ENCODE measurements around the gene PNPLA7. TPM values are rescaled to one million over a fixed set of nuclear protein-coding genes. Genes with fewer than 3 reads are reported as not detected.

Gene PNPLA7
- total and polyA plus RNA-seq, 2 of the 8 experiments (the other 6 are each of a cell fraction or from before 2014, with no cell fraction given) = 0.35 to 0.47 TPM

DNA sequence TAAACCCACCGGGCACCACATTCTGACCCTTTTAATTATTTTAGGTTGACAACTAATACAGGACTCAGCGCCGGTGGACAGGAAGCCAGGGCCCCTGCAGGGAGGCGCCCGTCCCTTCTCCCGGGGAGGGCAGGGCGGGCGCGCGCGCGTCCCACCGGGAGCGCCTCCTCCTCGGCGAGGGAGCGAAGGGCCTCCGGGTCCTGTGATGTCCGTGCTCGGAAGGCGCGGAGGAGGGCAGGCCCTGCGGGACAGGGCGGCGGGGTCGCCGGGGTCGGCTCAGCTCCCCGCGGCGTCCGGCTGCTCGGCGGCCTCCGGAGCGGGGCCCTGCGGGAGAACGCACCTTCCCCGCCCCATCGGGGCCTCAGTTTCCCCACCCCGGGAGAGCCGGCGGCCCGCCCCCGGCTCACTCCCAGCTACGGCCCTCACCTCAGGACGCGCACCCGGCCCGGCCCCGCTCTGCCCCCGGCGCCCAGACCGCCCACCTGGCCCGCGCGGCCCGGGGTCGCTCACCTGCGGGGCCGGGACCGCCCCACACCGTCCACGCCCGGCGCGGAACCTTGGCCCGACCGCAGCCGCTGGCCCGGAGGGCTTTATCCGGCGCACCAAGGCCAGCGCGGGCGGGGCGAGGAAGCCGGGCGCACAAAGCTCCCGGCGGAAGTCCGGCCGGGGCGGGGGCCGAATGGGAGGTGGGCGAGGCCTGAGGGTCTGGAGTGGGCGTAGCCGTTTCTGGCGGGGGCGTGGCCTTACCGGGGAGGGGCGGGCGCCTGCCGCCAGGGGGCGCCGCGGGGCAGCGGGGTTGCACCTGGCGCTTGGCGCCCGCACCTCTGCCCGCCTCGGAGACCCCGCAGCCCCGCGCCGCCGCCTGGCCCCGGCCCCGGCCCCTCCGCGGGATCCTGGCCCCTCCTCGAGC is 127.3 kb downstream of the PNPLA7 start, which contains the start of the genes EXD3 and NOXA1 (continued):
- TF ChIP-seq RBBP5 (IDR thresholded peaks at IDR 0.05; ENCODE audit: borderline replicate concordance, low read depth, low read length) (peak; percentile 34; the same call in 1 of the 2 replicates), SP1 (IDR thresholded peaks at IDR 0.05; ENCODE audit: low read depth, low read length) (0 out of 2 replicates have a peak, but pooled peaks have one; percentile 52), RAD21 (IDR thresholded peaks at IDR 0.05 in 1 of 2, conservative IDR thresholded peaks at IDR 0.05 in 1 of 2; ENCODE audit: low read depth in 2 of 2, low read length in 2 of 2) (peak; percentile 27 to 61; a peak in 3 of 4 replicates), YY1 (IDR thresholded peaks at IDR 0.05; ENCODE audit: low read depth, low read length) (0 out of 2 replicates have a peak, but pooled peaks have one; percentile 27), JUND (IDR thresholded peaks at IDR 0.05; ENCODE audit: low read length) (no peak), TAF7 (optimal IDR thresholded peaks at IDR 0.05; ENCODE audit: borderline replicate concordance, low read depth, low read length) (peak; percentile 85), EP300 (IDR thresholded peaks at IDR 0.05; ENCODE audit: borderline replicate concordance in 1 of 2, low read depth in 2 of 2, low read length in 2 of 2) (peak in 1 of 2 experiments; percentile 65; a peak in 1 of 3 replicates), HDAC2 (IDR thresholded peaks at IDR 0.05; ENCODE audit: borderline replicate concordance in 1 of 2, low read depth in 2 of 2, low read length in 2 of 2) (peak in 1 of 2 experiments; percentile 84; a peak in 1 of 4 replicates), SIN3A (conservative IDR thresholded peaks at IDR 0.05 in 1 of 2, IDR thresholded peaks at IDR 0.05 in 1 of 2; ENCODE audit: low read depth in 1 of 2, low read length in 2 of 2) (peak; percentile 87 to 93; a peak in 3 of 4 replicates), JUN (IDR thresholded peaks at IDR 0.05; ENCODE audit: low read depth, low read length) (peak; percentile 23; the same call in 1 of the 2 replicates), CHD2 (IDR thresholded peaks at IDR 0.05; ENCODE audit: low read length) (0 out of 2 replicates have a peak, but pooled peaks have one; percentile 63), BRCA1 (IDR thresholded peaks at IDR 0.05; ENCODE audit: low read depth, low read length) (no peak), CREB1 (IDR thresholded peaks at IDR 0.05) (peak; percentile 28; the same call in 1 of the 2 replicates)
- TF ChIP-seq, protein P1, sequence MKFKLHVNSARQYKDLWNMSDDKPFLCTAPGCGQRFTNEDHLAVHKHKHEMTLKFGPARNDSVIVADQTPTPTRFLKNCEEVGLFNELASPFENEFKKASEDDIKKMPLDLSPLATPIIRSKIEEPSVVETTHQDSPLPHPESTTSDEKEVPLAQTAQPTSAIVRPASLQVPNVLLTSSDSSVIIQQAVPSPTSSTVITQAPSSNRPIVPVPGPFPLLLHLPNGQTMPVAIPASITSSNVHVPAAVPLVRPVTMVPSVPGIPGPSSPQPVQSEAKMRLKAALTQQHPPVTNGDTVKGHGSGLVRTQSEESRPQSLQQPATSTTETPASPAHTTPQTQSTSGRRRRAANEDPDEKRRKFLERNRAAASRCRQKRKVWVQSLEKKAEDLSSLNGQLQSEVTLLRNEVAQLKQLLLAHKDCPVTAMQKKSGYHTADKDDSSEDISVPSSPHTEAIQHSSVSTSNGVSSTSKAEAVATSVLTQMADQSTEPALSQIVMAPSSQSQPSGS (IDR thresholded peaks at IDR 0.05; ENCODE audit: low read length) = no peak
- TF ChIP-seq, protein P2, sequence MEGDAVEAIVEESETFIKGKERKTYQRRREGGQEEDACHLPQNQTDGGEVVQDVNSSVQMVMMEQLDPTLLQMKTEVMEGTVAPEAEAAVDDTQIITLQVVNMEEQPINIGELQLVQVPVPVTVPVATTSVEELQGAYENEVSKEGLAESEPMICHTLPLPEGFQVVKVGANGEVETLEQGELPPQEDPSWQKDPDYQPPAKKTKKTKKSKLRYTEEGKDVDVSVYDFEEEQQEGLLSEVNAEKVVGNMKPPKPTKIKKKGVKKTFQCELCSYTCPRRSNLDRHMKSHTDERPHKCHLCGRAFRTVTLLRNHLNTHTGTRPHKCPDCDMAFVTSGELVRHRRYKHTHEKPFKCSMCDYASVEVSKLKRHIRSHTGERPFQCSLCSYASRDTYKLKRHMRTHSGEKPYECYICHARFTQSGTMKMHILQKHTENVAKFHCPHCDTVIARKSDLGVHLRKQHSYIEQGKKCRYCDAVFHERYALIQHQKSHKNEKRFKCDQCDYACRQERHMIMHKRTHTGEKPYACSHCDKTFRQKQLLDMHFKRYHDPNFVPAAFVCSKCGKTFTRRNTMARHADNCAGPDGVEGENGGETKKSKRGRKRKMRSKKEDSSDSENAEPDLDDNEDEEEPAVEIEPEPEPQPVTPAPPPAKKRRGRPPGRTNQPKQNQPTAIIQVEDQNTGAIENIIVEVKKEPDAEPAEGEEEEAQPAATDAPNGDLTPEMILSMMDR (IDR thresholded peaks at IDR 0.05; ENCODE audit: control extremely low read depth in 1 of 3, insufficient read depth in 1 of 3, low read depth in 1 of 3, low read length in 3 of 3) = peak in 2 of 3 experiments; percentile 64 to 70; a peak in 3 of 4 replicates
- TF ChIP-seq, protein P3, sequence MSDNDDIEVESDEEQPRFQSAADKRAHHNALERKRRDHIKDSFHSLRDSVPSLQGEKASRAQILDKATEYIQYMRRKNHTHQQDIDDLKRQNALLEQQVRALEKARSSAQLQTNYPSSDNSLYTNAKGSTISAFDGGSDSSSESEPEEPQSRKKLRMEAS (IDR thresholded peaks at IDR 0.05) = peak; percentile 39; the same call in 1 of the 2 replicates

Measured in H1 (cell line).